ENCODE data around the gene DIS3L2. TPM values are rescaled to one million over a fixed set of nuclear protein-coding genes. Genes with fewer than 3 reads are reported as not detected.

DIS3L2 gene
- total RNA-seq, 1 donor from 2014 or later = 42.1 TPM

DNA sequence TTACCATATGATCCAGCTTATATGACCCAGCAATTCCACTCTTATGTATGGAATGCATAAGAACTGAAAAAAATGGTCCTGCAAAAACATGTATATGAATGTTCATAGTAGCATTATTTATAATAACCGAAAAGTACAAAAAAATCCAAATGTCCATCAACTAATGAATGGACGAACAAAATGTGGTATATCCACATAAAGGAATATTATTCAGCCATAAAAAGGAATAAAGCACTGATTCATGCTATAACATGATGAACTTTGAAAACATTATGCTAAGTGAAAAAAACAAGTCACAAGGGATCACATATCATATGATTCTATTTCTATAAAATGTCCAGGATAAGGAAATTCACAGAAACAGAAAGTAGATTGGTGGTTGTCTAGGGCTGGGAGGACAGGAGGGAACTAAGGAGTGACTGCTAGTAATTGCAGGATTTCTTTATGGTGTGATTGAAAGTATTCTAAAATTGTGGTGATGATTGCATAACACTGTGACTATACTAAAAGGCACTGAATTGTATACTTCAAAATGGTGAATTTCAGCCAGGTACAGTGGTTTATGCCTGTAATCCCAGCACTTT lies 10.0 kb upstream of the DIS3L2 start:
- Mint-ChIP-seq H3K27ac (ENCODE audit: unreplicated experiment) (no peak overlapping the region), H3K4me3 (ENCODE audit: unreplicated experiment) (no peak overlapping the region), H3K4me1 (ENCODE audit: low read depth, unreplicated experiment) (no peaks in the 10 kb centered on the region), H3K36me3 (ENCODE audit: unreplicated experiment) (no peaks in the 10 kb centered on the region), H3K9me3 (ENCODE audit: unreplicated experiment) (no peaks in the 10 kb centered on the region), H3K27me3 (ENCODE audit: unreplicated experiment) (peaks cover 3% of the 10 kb centered on the region)
- TF ChIP-seq, protein P1, sequence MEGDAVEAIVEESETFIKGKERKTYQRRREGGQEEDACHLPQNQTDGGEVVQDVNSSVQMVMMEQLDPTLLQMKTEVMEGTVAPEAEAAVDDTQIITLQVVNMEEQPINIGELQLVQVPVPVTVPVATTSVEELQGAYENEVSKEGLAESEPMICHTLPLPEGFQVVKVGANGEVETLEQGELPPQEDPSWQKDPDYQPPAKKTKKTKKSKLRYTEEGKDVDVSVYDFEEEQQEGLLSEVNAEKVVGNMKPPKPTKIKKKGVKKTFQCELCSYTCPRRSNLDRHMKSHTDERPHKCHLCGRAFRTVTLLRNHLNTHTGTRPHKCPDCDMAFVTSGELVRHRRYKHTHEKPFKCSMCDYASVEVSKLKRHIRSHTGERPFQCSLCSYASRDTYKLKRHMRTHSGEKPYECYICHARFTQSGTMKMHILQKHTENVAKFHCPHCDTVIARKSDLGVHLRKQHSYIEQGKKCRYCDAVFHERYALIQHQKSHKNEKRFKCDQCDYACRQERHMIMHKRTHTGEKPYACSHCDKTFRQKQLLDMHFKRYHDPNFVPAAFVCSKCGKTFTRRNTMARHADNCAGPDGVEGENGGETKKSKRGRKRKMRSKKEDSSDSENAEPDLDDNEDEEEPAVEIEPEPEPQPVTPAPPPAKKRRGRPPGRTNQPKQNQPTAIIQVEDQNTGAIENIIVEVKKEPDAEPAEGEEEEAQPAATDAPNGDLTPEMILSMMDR (IDR thresholded peaks at IDR 0.05; ENCODE audit: partially characterized antibody, unreplicated experiment) = no peak
- DNase-seq = no peak

DNA sequence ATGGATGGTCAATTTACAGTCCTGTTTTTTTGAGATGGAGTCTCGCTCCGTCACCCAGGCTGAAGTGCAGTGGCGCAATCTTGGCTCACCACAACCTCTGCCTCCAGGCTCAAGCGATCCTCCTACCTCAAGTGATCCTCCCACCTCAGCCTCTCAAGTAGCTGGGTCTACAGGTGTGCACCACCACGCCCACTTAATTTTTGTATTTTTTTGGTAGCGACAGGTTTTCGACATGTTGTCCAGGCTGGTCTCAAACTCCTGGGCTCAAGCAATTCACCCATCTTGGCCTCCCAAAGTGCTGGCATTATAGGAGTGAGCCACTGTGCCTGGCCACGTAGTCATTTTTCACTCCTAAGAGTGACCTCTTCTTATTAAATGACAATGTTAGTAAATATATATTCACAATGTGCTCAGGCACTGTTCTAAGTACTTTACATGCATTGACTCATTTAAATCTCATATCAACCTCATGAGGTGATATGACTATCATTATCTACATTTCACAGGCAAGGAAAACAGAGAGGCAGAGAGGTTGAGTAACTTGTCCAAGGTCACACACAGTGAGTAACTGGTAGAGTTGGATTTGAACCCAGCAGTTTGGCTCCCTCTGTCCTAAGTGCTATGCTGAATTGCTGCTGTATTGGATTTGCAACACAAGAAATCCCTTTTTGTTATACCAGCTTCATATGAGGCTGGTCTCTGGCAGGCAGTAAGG lies 5.6 kb upstream of the DIS3L2 start:
- Mint-ChIP-seq H3K4me1 (ENCODE audit: low read depth, unreplicated experiment) (peaks cover 2% of the 10 kb centered on the region), H3K4me3 (ENCODE audit: unreplicated experiment) (no peak overlapping the region), H3K9me3 (ENCODE audit: unreplicated experiment) (no peaks in the 10 kb centered on the region), H3K36me3 (ENCODE audit: unreplicated experiment) (no peaks in the 10 kb centered on the region), H3K27ac (ENCODE audit: unreplicated experiment) (no peak overlapping the region), H3K27me3 (ENCODE audit: unreplicated experiment) (peaks cover 6% of the 10 kb centered on the region)
- TF ChIP-seq, protein P1 (IDR thresholded peaks at IDR 0.05; ENCODE audit: partially characterized antibody, unreplicated experiment) = no peak
- no peak for DNase-seq

DNA sequence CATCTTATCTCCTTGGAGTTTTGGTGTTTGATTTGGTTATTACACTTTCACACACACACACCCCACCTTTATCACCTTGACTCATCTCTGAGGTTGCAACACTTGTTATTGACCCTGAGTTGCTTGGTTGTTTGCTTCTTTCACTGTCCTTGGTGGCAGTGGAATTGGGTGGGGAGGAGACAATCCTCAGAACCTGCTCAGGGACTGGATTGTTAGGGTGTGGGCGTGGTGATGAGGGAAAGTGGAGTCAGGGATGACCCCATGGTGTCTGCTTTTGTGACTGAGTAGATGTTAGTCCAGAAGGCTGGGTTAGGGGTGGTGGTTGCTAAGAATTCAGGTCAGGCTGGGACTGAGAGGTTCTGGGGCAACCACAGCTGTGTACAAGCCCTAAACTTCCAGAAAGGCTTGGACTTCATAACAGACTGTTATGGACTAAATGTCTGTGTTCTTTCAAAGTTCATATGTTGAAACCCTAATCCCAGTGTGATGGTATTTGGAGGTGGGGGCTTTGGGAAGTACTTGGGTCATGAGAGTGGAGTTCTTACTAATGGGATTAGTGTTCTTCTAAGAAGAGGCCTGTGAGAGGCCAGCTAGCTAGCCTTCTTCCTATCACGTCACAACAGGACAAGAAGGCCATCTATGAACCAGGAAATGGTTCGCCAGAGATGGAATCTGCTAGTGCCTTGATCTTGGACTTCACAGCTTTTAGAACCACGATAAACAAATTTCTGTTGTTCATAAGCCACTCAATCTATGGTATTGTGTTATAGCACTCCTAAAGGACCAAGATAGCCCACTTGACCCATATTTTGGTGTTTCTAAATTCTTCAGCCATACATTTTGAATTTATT lies 3.4 kb upstream of the DIS3L2 start:
- Mint-ChIP-seq H3K9me3 (ENCODE audit: unreplicated experiment) (peaks cover 7% of the 10 kb centered on the region), H3K27ac (ENCODE audit: unreplicated experiment) (no peak overlapping the region), H3K4me1 (ENCODE audit: low read depth, unreplicated experiment) (peaks cover 3% of the 10 kb centered on the region), H3K4me3 (ENCODE audit: unreplicated experiment) (no peak overlapping the region), H3K27me3 (ENCODE audit: unreplicated experiment) (peaks cover 6% of the 10 kb centered on the region), H3K36me3 (ENCODE audit: unreplicated experiment) (no peaks in the 10 kb centered on the region)
- TF ChIP-seq, protein P1 (IDR thresholded peaks at IDR 0.05; ENCODE audit: partially characterized antibody, unreplicated experiment) = no peak
- DNase-seq = no peak

DNA sequence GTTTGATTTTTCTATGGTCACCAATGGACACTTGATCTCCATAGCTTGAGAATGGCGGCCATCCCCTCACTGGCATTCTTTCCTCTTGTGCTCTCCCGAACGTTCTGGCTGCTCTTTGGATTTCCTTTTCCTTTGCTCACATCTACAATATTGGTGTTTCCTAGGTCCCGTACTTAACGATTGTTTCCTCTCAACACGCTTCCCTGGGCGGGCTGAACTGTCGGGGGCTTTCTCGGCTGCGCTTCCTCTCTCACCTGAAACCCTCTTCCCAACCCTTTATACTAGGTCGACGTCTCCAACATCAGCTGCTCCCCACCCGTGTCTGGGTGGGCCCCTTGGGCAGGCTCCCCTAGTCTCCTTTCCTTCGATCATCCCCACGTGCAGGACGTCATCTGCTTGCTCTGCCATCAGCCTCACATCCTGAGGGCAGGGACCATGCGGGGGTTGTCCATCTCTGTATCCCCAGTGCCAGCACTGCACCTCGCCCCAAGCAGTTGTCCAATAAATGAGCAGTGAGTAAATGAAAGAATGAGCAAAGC lies 634 bp upstream of the DIS3L2 start:
- Mint-ChIP-seq H3K27me3 (ENCODE audit: unreplicated experiment) (peaks cover 6% of the 10 kb centered on the region), H3K36me3 (ENCODE audit: unreplicated experiment) (no peaks in the 10 kb centered on the region), H3K4me3 (ENCODE audit: unreplicated experiment) (peak overlapping the region; percentile 88), H3K9me3 (ENCODE audit: unreplicated experiment) (peaks cover 10% of the 10 kb centered on the region), H3K4me1 (ENCODE audit: low read depth, unreplicated experiment) (peaks cover 6% of the 10 kb centered on the region), H3K27ac (ENCODE audit: unreplicated experiment) (peak overlapping the region; percentile 90)
- TF ChIP-seq, protein P1 (IDR thresholded peaks at IDR 0.05; ENCODE audit: partially characterized antibody, unreplicated experiment) = no peak
- no peak for DNase-seq
